HG03575 (cell line): Measurements from ENCODE around the gene KRT80.

Experiments
- ATAC-seq: cut with Tn5 transposase; IDR thresholded peaks from one replicate; pipeline ENCODE4 v1.9.1; 2021; ENCODE audit not compliant: unreplicated experiment, insufficient number of reproducible peaks, low FRiP score; ENCODE audit errors: extremely low read depth

The KRT80 gene

DNA sequence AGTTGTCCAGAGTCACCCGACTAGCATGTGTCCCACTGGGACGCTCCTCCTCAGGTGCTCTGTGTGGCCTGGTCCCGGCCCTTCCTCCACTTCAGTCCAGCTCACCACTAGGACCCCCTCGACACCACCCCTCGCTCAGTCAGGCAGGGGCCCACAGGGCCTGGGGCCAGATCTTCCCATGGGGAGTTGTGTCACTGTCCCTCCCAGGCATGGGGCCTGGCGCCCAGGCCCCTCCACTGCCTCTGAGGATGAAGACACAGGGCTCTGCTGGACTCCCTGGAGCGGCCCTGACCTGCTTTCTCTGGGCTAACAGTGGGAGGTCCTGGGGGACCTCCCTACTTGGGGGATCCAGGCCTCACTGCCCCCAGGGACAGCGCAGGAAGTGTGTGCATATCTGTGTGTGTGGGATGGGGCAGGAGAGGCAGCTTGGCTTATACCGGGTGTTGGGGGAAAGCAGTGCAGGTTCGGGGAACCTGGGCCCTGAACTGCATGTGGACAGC, 43.8 kb downstream of the KRT80 start:
- ATAC-seq: no peak

DNA sequence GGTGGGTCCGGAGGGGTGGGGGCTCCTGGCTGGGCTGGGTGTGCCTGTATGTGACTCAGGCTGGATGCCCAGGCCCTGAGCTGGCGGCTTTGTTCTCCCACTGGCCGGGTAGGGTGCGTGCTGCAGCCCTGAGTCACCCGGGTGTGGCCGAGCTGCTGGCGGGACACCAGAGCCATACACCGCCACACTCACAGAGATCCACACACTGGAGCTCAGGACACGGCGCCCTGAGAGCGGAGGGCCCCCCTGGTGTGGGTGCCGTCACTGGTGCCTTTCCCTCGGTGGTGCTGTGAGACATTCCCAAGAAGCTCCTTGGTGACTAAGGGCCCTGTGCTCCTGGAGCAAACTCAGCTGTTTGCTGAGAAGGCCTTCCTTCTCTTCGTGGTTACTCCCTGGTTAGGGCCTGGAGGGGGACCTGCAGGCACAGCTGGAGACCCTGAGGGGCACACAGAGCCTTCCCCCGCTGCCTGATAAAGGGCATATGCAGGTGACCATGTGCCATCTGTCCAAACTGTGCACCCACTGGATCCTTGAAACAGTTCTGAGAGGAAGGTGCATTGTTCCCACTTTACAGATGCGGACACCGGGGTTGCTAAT, 44.3 kb downstream of the KRT80 start:
- no peak for ATAC-seq

DNA sequence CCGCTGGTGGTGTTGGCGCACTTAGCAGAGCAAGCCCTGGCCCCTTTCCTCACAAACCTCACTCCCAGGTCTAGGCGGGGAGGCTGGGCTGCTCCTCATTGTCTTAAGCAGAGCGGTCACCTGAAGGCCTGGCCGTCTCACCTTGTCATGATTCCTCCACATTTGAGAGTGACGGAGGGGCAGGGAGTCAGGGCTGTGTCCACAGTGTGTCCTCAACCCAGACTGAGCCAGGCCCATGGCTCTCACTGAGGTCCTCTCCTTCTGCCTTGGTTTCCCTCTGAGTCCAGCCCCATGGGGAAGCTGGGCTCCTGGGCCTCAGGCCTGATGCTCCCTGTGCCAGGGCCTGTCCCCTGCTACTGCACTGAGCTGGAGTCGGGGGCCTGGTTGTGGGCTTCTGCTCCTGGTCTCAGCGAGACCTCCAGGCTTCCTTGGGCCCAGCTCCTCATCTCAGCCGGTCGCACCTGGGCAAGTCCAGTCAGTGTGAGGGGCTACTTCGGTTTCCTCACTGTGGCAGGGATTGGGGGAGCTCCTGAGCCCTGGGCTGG, 44.9 kb downstream of the KRT80 start:
- ATAC-seq: no peak

DNA sequence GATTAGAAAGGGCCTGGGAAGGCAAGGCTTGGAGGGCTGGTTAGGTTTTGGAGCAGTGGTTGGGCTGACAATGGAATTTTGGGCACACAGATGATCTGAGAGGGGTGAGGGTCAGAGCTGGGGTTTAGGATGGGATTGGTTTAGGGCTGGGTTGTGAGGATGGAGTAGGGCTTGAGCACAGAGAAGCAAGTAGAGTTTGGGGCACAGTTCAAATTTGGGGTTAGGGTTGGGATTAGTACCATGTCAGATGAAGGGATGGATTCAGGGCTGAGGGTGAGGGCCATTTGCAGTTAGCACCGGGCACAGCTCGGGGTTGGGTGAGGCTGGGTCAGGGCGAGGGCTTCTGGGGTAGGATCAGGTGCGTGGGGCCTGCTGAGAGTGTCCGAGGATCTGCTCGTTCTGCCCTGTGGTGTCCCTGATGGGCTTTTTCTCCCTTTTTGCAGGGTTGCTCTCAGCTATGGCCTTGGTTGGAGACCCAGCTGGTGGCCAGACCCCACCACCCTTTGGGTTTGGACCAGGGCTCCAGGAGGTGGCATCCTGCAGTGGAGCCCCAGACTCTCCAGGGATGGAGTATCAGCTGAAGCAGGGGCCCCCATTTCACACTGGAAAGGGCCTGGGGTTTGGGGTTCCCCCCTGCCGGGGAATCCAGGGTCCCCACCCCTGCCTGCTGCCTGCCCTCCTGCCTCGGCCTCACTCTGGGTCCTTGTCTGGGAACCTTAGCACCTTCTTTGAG, 45.6 kb downstream of the KRT80 start:
- ATAC-seq: no peak

DNA sequence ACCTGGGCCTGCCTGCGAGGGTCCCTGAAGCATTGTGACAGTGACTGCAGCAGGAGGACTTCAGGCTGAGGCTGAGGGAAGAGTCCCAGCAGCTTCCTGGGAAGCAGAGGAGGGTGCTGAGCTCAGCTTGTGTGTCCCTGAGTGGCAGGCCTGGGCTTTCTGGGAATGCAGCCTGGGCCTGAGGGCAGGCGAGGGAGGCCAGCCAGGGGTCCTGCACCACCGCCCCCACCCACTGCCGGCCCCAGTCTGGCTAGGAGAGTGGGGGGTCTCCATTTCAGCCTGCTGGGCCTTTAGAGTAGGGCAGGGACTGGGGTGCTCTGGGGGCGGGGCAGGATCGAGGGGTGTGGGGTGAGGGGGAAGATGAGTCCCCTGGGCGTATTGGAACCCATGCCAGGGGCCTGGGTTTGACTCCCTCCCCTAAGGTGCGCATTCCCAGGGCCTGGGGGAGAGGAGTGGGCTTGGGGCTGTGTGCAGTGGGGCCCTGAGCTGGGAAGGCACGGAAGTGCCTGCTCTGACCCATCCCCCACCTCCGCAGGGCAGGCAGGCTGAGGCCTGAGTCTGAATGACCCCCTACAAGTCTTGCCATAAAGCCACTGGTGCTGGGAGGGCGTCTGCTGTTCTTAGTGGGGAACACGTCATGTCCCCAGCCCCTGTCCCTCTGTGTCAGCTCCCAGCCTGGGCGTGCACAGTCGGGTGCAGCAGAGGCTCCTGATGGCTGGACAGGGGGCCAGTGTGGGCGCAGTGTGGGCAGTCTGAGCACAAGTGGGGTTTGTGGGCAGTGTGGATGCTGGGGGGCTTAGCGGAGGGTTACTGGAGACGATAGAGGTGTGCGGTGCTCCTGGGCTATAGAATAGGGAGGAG, 46.4 kb downstream of the KRT80 start:
- no peak for ATAC-seq

DNA sequence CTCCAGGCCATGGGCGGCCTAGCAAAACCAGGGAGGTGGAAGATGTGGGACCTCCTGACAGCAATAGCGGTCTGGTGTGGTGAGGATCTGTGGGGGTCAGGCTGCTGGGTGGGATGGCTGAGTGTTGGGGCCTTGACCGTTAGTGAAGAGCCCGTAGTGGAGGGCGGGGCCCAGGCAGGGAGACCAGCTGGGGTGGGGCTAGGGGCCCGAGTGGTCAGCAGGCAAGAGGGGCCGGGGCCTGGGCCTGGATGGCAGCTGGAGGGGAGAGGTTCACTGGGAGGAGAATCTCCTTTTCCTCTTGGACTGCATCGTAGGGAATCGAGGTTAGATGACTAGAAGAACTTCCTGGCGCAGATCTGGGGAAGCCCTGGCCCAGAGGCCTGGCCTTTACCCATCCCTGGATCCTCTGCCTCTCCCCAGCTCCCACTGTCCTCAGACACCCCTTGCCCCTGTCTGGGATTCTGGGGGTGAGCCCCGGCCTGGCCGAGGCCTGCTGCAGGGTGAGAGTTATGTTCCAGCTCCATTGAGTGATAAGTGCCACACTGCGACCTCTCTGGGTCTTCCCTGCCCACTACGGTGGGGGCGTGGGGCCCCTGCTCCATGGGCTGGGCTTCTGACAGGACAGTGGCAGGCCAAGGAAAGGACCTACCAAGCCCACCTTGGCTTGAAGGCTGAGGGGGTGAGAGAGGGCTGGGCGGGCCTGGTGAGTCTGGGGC, 47.1 kb downstream of the KRT80 start:
- no peak for ATAC-seq

DNA sequence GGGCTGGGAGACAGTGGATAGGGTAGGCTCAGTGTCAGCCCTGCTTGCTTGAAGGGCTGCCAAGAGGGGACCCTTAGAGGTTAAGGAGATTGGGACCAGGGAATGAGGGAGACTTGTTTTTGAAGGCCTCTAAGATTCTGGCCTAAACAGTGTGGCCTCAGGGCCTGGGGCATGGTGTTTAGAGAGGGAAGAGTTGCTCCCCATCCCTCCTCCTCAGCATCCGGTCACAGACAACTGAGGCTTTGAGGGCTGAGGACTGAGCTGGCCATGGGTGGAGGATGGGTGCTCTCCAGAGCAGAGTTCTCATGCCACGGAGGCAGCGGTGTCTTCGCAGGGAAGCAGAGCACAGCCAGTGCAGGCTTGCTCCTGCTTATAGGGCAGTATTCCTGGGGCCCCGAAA, 49.4 kb downstream of the KRT80 start:
- no peak for ATAC-seq

DNA sequence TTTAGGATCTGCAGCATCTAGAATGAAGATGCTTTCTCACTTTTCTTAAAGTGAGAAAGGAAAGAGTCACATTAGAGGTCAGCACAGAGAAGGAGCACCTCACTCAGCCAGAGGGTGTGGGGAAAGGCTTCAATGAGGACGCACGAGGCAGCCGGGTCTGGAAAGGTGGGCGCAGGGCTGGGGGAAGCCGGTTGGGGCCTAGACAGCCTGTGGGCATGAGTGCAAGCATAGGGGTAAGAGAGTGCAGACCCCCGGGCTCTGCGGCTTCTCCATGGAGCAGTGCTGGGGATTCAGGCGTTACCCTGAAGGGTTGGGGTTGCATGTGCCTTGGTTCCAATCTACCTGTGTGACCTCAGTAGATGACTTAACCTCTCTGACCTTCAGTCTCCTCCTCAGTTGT, 49.9 kb downstream of the KRT80 start:
- ATAC-seq: no peak

DNA sequence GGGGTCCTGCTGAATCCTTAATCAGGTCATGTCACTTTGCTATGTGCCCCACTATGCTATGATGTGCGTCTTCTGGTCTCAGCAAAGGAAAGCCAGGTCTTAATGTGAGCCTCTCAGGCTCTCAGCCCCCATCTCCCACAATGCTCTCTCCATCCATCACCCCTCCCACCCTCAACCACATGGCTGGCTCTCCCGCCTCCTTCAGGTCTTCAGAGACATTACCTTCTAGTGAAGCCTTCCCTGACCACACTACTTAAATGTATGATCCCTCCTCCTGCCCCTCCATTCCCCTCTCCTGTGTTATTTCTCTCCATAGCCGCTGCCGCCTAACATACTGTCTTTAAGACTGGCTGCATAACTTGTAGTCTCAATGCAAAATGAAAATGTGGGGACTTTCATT, 50.5 kb downstream of the KRT80 start:
- ATAC-seq: no peak

DNA sequence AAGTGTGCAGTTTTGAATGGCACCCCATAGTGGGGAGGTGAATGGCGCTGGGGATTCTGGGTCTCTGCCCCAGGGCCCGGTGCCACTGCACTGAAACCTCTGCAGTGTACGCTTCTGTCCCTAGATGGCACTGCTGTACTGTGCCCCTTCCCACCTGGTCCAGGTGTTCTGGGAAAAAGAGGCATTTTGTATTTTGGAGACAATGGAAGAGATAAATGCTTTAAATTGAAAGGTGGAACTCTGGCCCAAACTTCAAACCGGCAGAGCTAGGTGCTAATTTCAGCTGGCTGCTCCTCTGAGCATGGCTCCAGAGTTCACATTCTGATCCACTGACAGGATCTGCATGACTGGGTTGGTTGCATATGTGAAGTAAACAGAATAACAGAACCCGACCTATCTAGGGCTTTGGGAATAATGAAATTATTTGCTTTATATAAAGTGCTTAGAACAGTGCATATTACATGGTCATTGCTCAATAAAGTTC, 52.2 kb downstream of the KRT80 start:
- no peak for ATAC-seq

DNA sequence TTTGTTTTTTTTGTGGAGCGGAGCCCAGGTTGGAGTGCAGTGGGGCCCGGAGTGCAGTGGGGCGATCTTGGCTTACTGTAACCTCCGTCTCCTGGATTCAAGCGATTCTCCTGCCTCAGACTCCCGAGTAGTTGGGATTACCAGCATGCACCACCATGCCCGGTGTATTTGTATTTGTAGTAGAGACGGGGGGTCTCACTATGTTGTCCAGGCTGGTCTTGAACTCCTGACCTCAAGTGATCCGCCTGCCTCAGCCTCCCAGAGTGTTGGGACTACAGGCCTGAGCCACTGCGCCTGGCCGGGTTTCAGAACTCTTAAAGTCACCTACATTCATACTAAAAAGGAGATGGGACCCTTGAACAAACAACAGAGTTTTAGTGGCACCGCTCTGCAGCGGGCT, 52.7 kb downstream of the KRT80 start:
- ATAC-seq: no peak

DNA sequence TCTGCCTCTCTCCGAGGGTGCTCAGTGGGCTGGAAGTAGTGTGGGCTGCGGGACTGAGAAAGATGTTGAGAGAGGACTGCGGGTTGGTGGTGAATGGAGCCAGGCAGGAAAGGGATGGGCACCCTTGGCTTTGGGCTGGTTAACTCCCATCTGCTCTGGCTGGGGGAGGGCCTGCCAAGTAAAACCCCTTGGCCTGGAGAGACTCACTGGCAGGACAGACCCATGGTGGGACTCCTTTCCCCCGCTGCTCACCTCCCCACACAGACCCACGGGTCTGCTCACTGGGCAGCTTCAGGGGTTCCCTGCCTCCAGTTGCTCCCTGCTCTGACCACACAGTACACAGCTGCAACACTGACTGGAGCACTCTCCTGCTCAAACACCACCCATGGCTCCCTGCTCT, 54.1 kb downstream of the KRT80 start:
- ATAC-seq: no peak

DNA sequence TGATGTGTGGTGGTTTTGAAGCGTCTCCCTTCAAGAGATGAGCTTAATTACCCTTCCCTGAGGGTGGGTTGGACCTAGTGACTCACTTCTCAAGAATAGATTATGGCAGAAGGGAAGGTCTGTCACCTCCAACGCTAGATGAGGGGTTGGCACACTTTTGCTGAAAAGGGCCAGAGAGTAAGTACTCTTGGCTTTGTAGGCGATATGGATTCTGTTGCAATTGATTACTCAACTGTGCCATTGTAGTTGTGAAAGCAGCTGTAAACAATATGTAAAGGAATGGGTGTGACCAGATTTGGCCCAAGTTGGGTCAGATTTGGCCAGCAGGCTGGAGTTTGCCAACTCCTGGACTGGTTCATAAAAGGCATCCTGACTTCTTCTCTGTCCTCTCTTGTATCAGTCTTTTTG, 59.1 kb downstream of the KRT80 start:
- no peak for ATAC-seq

DNA sequence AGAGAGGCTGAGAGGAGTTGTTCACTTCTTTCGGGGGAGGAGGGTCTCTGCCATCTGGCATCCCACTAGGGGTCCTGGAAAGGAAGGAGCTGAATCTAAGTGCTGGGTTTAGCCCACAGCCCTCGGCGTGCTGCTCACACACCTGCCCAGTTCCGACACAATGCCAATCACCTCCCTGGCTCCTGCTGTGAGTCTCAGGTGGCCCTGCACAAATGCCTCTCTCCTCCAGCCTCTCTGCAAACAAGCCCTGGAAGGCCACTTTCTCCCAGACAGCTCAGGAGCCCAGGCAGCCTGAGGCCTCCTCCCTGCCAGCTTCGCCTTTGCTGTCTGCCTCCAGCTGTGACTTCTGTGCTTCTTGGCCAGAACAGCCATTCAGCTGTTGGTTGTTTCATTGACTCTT, 61.1 kb downstream of the KRT80 start:
- ATAC-seq: no peak

DNA sequence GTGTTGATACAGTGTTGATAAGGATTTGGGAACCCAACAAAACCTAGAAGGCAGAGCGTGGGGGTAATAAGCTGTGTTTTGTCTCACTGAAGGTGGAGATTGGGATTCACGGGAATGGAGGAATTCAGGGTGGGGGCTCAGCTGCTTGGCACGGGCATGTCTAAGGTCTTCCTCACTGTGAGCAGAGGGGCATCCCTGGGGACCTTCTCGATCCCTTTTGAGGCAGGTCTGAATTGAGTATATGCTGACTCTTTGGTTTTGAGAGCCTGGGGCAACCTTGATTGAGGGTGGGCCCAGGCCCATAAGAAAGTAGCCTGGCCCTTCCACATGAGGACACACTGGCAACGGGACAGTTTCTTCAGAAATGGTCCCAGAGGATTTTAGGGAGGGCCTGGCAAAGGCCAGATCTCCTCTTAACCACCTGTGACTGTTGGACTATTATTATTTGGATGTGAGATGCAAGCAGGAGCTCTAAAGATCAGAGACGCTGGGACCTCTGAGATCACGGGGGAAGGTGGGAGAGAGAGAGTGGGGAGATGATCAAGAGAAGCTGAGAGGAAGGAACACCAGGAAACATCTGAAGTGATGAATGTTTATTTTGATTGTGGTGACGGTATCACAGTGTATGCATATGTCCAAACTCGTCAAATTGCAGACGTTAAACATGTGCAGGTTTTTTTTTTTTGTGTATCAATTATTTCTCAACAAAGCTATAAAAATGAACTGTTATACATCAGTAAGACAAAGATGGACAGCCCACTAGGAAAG, 63.9 kb downstream of the KRT80 start:
- no peak for ATAC-seq

DNA sequence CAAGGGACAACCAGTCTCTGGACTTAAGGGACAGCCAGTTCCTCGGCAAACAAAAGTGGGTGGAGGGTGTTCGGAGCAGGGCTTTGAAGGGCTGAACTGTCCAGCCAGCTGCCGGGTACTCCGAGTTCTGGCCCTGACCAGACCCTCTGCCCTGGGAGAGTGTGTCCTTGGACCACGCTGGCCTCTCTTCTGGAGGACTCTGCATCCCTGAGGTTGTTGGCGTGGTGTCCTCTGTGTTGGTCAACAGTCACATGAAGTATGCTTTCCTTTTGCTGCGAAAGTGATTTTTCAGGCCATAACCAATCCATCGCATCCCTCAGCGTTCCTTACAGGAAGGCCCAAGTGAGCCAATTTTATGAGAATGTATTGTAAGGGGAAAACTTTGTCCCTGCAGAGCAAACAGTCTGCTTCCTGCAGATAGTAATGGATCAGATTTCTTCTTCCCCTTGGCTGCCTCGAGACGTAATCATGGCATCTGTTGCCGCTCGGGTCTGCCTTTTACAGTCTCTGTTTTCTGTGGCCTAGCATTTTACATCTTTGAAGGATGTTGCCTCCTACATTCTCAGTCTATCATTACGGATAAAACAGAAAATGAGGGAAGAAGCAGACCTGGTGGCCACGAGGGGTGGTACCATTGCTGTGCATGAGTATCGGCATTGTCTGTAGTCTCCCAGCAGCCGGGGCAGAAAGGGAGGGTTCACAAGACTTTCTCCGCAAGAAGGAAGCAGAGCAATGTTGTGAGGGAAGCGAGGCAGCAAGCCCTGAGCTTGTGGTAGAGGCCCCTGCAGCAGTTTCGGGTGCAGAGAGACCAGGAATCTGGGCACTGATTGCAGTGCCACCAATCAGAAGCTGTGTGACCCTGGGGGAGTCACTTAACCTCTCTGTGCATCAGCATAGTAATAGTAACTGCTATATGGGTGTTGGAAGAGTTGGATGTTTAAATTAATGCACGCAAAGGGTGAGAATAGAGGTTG, 64.9 kb downstream of the KRT80 start:
- no peak for ATAC-seq

DNA sequence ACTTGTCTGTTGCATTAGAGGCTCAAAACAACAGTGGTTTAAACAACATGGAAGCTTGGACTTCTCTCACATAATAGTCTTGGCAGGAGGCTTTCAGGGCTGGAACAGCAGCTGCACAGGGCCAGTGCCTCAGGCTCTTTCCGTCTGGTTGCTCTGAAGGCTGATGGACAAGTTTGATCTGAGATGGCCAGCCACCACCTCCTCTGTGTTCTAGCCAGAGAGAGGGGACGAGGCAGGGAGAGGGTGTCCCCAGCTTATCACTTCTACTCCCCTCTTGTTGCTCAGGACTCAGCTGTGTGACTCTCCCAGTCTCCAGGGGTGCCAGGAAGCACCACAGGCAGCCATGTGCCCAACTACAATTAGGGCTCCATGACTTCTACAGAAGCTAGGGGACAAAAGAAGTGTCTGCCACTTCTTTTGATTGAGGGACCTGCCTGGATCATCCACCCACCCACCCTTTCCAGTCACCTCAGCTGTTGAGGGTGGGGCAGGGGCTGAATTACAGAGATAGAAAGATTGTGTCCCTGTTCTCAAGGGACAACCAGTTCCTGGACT, 65.7 kb downstream of the KRT80 start:
- ATAC-seq: no peak
